Measurements from ENCODE around the gene EGFL6. TPM values are rescaled to one million over a fixed set of nuclear protein-coding genes. Genes with fewer than 3 reads are reported as not detected.

EGFL6 gene
- total and polyA plus RNA-seq, 2 of the 4 experiments (the other 2 are of a cell fraction), result not detected

DNA sequence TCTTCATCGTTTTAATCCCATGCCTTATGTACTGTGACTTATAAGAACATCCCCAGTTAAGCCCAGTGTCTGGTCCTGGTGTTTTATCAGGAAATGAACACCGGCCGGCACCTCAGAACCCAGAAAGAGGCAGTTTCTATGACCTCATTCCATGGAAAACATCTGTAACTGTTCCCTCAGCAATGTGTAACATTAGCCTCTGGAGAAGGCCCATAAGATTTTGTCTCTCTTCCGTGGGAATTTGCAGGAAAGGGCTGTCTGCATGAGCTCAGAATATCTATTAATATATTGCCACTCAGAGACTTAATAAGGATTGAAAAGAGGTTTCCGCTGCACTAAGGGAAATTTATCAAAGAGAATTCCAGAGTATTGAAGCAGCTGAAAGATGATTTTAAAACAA lies 80.4 kb downstream of the EGFL6 start:
- in situ Hi-C loops (cut with MboI; ENCODE audit: low sequenced_read_pairs), result loop anchor here (5.0 to 25.0 kb wide), 3 partner anchors 138 to 695 kb away; partner anchors contain the start of gene GEMIN8
- WGBS, 2 experiments (ENCODE audit: extremely low coverage in 2 of 2, insufficient read length in 1 of 2), result no CpG with 5 or more reads among the region's 5 CpGs
- TF ChIP-seq FOS (IDR thresholded peaks at IDR 0.05; ENCODE audit: low read depth, low read length) (no peak), MAZ (IDR thresholded peaks at IDR 0.05; ENCODE audit: borderline replicate concordance, low read depth, low read length) (no peak), RCOR1 (IDR thresholded peaks at IDR 0.05; ENCODE audit: insufficient replicate concordance, low read length) (no peak), CEBPB (IDR thresholded peaks at IDR 0.05; ENCODE audit: low read depth, low read length) (no peak), CHD1 (IDR thresholded peaks at IDR 0.05; ENCODE audit: low read depth, low read length) (no peak), MXI1 (IDR thresholded peaks at IDR 0.05; ENCODE audit: borderline replicate concordance, low read depth, low read length) (no peak)
- TF ChIP-seq, protein P1, sequence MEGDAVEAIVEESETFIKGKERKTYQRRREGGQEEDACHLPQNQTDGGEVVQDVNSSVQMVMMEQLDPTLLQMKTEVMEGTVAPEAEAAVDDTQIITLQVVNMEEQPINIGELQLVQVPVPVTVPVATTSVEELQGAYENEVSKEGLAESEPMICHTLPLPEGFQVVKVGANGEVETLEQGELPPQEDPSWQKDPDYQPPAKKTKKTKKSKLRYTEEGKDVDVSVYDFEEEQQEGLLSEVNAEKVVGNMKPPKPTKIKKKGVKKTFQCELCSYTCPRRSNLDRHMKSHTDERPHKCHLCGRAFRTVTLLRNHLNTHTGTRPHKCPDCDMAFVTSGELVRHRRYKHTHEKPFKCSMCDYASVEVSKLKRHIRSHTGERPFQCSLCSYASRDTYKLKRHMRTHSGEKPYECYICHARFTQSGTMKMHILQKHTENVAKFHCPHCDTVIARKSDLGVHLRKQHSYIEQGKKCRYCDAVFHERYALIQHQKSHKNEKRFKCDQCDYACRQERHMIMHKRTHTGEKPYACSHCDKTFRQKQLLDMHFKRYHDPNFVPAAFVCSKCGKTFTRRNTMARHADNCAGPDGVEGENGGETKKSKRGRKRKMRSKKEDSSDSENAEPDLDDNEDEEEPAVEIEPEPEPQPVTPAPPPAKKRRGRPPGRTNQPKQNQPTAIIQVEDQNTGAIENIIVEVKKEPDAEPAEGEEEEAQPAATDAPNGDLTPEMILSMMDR (conservative IDR thresholded peaks at IDR 0.05; ENCODE audit: low read depth, low read length), result no peak
- TF ChIP-seq, protein P2, sequence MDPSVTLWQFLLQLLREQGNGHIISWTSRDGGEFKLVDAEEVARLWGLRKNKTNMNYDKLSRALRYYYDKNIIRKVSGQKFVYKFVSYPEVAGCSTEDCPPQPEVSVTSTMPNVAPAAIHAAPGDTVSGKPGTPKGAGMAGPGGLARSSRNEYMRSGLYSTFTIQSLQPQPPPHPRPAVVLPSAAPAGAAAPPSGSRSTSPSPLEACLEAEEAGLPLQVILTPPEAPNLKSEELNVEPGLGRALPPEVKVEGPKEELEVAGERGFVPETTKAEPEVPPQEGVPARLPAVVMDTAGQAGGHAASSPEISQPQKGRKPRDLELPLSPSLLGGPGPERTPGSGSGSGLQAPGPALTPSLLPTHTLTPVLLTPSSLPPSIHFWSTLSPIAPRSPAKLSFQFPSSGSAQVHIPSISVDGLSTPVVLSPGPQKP (IDR thresholded peaks at IDR 0.05; ENCODE audit: borderline replicate concordance, low read depth, low read length), result no peak
- TF ChIP-seq, protein P3, sequence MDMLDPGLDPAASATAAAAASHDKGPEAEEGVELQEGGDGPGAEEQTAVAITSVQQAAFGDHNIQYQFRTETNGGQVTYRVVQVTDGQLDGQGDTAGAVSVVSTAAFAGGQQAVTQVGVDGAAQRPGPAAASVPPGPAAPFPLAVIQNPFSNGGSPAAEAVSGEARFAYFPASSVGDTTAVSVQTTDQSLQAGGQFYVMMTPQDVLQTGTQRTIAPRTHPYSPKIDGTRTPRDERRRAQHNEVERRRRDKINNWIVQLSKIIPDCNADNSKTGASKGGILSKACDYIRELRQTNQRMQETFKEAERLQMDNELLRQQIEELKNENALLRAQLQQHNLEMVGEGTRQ (IDR thresholded peaks at IDR 0.05; ENCODE audit: low read depth, low read length), result no peak
- Histone ChIP-seq H3K9me1 (ENCODE audit: insufficient read depth, low read length) (peaks cover 2% of the 10 kb centered on the region; the same call in 1 of the 2 replicates), H2AK9ac (replicated peaks; ENCODE audit: low read depth, low read length, poor library complexity) (no peak overlapping the region), H2BK5ac (ENCODE audit: low read depth, low read length, poor library complexity, severe bottlenecking) (no peak overlapping the region), H3K23ac (ENCODE audit: low read depth, low read length) (no peak overlapping the region), H3K18ac (ENCODE audit: low read depth, low read length) (no peak overlapping the region), H2AFZ (replicated peaks; ENCODE audit: low read length, poor library complexity) (no peak overlapping the region), H4K91ac (ENCODE audit: insufficient read depth, low read depth, low read length) (no peak overlapping the region), H3K36me3 (ENCODE audit: control insufficient read depth, insufficient read depth, low read length) (no peaks in the 10 kb centered on the region), H4K5ac (ENCODE audit: low read depth, low read length) (no peak overlapping the region), H2BK20ac (ENCODE audit: low read depth, low read length) (no peak overlapping the region), H3K4me1 (ENCODE audit: control insufficient read depth, insufficient read depth, low read length) (peaks cover 8% of the 10 kb centered on the region), H2BK15ac (ENCODE audit: low read depth, low read length) (no peak overlapping the region), H3K14ac (replicated peaks; ENCODE audit: low read depth, low read length) (no peak overlapping the region), H3K4ac (ENCODE audit: low read depth, low read length) (no peak overlapping the region), H3K9me3 (ENCODE audit: control insufficient read depth, insufficient read depth, low read length) (no peaks in the 10 kb centered on the region), H3K27me3 (ENCODE audit: control insufficient read depth, insufficient read depth, low read length) (no peaks in the 10 kb centered on the region), H2AK5ac (ENCODE audit: low read depth, low read length) (no peak overlapping the region), H3K56ac (ENCODE audit: extremely low read depth, insufficient read depth, low read length) (no peak overlapping the region), H2BK120ac (ENCODE audit: low read depth, low read length) (no peak overlapping the region), H4K20me1 (ENCODE audit: insufficient read depth, low read length) (peaks cover 4% of the 10 kb centered on the region; the same call in 1 of the 2 replicates), H3K4me2 (ENCODE audit: low read depth, low read length) (no peak overlapping the region), H3K27ac (ENCODE audit: insufficient read depth, low read length) (no peak overlapping the region), H4K8ac (ENCODE audit: low read depth in 2 of 2, low read length in 2 of 2) (no peak overlapping the region), H3K9ac (ENCODE audit: low read depth, low read length) (no peak overlapping the region), H3K79me1 (ENCODE audit: low read depth in 1 of 2, low read length in 2 of 2) (no peaks in the 10 kb centered on the region; a peak in 1 of 4 replicates), H3K4me3 (ENCODE audit: insufficient read depth, low read depth, low read length) (no peak overlapping the region)
- no peak for ATAC-seq (ENCODE audit: low read depth)
- DNase-seq, result peak; percentile 73
- intact Hi-C loops (cut with micrococcal nuclease), result loop anchor here (5.0 to 10.0 kb wide), 4 partner anchors 128 to 835 kb away; no protein-coding TSS in a partner anchor
- dilution Hi-C loops (cut with HindIII; ENCODE audit: low sequenced_read_pairs, unreplicated experiment), result no loop called here
- POLR2A ChIA-PET (ENCODE audit: unreplicated experiment), result no interaction called here
- no TSS peak for BruUV-seq (replicated peaks)
- CTCF ChIA-PET, result interaction anchor here (1.5 kb wide), 1 partner anchor 143 kb away, joined by 5 read pairs; no protein-coding TSS in a partner anchor

All from IMR-90 (cell line).